Measurements from ENCODE around the gene ETHE1.

ETHE1 gene

DNA sequence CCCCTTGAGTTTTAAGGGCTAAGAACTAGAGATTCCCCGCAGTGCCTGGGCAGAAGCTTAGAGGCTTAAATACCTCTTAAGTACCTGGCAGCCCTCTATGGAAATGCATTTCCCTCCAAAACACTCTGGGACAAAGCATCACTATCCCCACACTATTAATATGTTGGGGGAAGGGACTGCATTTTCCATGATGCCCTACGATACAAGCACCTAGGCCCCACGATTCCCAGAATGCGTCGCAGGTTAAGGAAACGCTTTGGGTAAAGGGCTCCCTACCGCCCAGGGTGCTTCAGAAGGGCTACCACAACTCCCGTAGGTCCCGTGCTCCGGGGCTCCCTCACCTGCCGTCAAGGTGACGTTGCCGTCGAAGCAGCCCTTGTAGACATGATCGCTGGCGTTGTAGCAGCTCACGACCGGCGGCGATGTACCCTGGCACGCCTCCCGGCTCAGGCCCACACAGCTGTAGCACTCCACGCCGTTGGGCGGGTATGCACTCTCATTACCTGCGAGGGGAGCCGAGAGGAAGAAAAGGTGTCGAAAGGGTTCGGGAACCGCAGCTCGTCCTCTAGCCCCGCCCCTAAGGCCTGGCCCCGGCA lies 64.1 kb downstream of the ETHE1 start:
- no peak for DNase-seq

DNA sequence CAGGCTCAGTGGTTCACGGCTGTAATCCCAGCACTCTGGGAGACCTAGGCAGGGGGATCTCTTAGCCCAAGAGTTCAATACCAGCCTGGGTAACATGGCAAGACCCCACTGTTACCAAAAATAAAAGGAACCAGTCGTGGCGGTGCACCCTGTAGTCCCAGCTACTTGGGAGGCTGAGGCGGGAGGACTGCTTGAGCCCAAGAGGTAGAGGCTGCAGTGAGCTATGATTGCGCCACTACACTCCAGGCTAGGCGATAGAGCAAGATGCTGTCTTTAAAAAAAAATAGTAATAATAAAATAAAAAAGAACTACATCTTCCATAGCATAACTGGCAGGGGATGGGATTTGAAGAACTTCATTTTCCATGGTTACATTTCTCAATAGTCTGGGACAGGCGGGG lies 64.6 kb downstream of the ETHE1 start:
- no peak for DNase-seq

DNA sequence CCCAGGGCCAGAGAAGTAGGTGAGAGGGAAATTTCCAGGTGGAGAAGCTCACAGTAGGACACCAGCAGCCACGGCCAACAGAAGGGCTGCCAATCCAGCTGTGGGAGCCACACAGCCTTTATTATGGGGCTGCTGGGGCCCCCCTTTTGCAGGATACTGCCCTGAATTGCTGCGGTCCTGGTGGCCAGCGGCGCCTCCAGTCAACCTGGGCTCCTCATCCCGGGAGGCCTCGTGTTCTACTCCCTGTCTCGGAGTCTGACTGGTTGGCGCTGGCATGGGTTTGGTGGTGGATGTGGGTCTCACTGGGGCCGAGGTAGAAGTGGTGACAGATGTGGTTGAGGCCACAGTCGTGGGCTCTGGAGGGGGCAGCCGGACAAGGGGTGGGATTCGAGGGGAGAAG lies 65.7 kb downstream of the ETHE1 start:
- no peak for DNase-seq

DNA sequence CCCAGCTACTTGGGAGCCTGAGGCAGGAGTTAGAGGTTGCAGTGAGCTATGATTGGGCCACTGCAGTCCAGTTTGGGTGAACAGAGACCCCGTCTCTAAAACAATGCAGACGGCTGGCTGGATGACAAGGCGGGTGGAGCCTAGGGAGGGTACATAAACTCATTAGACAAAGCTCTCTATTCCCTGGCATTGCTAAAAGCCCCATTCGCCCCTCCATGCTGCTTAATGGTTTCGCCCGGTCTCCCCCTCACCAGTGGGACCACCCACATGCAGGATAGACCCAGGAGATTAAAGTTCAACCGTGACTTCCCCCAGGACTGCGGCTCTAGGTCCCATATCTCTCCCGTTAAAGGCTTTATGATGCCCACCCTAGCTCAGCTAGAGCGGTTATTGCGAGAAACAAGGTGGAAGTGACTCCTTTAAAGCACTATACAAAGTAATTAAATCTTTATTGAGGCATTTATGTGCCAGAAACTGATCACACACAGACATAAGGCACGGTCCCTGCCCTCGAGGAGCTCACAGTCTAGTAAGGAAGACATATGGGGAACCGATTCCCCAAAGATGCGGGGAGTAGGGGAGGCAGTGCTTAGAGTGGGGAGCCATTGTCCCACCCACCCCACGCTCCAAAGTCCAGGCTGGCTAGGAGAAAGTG lies 66.5 kb downstream of the ETHE1 start:
- DNase-seq, result no peak

DNA sequence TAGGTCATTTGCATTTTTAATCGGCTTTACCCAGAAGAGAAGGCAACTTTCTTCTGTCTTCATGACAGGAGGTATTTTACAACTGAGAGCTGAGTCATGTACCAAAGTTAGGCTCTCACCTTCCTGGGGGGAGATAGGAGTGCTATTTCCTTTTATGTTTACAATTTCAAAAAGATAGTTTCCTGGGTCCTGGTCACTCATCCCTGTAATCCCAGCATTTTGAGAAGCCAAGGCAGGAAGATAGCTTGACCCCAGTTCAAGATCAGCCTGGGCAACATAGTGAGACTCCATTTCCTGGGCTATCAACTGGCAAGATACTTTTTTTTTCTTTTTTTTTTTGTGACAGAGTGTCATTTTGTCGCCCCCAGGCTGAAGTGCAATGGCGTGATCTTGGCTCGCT lies 69.2 kb downstream of the ETHE1 start:
- DNase-seq, result no peak

Measured in hippocampal formation (tissue), 2 donors.